HFFc6 (cell line): ENCODE results near the gene PRSS57. TPM values are rescaled to one million over a fixed set of nuclear protein-coding genes. Genes with fewer than 3 reads are reported as not detected.

Experiments used
- DNase-seq: peaks from one replicate; pipeline ENCODE4 v3.0.0-alpha.2; 2018
- H3K27ac Mint-ChIP-seq: 2 replicates; pipeline ENCODE4 v1.8.0; 2020; ENCODE audit warnings: mild to moderate bottlenecking, mixed read lengths
- H3K27me3 Mint-ChIP-seq: 2 replicates; pipeline ENCODE4 v1.8.0; 2021; ENCODE audit warnings: mild to moderate bottlenecking, moderate library complexity, mixed read lengths; ENCODE audit not compliant: insufficient read depth
- H3K36me3 Mint-ChIP-seq: 2 replicates; pipeline ENCODE4 v1.8.0; 2021; ENCODE audit warnings: low read depth, mixed read lengths
- H3K4me1 Mint-ChIP-seq: 2 replicates; pipeline ENCODE4 v1.8.0; 2020; ENCODE audit warnings: low read depth, mixed read lengths
- H3K4me3 Mint-ChIP-seq: 2 replicates; pipeline ENCODE4 v1.8.0; 2020; ENCODE audit warnings: mild to moderate bottlenecking, moderate library complexity, mixed read lengths
- H3K9me3 Mint-ChIP-seq: 2 replicates; pipeline ENCODE4 v1.8.0; 2020; ENCODE audit warnings: mild to moderate bottlenecking, mixed read lengths
- total RNA-seq, 6 experiments: library from RNA; stranded (reverse); fragmentation: NEBNext Ultra II Directional; extraction: Animal tissue kit (Norgen Biotek cat#: 25700); gene quantifications; 2 replicates in 1 of 6; 3 replicates in 5 of 6; pipeline ENCODE4 v1.2.3, GENCODE V29; 2021
- TF ChIP-seq, protein P1 (sequence below): fragments of 200-600 bp; sonication (generic); IDR thresholded peaks from 2 replicates; pipeline ENCODE4 v1.5.0; 2021; ENCODE audit warnings: antibody characterized with exemption, mild to moderate bottlenecking

PRSS57 gene
- total RNA-seq, 6 experiments from 2014 or later, result not detected

DNA sequence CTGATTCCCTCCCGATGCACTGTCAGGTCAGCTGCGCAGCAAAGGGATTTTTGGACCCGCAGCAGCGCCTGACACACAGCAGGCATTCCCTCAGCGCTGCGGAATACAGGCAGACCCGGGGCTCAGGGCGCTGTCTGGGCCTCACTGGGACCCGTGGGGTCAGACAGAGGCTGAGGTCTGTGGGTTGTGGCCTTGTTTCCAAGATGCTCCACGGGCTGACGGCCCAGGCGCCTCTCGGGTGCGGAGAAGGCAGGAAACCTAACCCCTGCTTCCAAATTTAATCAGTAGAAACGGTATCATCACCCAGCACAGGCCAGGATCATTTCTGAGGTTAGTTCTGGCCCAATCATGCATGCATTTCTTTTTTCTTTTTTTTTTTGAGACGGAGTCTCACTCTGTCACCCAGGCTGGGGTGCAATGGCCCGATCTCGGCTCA, 31.6 kb downstream of the PRSS57 start:
- TF ChIP-seq, protein P1, sequence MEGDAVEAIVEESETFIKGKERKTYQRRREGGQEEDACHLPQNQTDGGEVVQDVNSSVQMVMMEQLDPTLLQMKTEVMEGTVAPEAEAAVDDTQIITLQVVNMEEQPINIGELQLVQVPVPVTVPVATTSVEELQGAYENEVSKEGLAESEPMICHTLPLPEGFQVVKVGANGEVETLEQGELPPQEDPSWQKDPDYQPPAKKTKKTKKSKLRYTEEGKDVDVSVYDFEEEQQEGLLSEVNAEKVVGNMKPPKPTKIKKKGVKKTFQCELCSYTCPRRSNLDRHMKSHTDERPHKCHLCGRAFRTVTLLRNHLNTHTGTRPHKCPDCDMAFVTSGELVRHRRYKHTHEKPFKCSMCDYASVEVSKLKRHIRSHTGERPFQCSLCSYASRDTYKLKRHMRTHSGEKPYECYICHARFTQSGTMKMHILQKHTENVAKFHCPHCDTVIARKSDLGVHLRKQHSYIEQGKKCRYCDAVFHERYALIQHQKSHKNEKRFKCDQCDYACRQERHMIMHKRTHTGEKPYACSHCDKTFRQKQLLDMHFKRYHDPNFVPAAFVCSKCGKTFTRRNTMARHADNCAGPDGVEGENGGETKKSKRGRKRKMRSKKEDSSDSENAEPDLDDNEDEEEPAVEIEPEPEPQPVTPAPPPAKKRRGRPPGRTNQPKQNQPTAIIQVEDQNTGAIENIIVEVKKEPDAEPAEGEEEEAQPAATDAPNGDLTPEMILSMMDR, result 0 out of 2 replicates have a peak, but pooled peaks have one; percentile 7

DNA sequence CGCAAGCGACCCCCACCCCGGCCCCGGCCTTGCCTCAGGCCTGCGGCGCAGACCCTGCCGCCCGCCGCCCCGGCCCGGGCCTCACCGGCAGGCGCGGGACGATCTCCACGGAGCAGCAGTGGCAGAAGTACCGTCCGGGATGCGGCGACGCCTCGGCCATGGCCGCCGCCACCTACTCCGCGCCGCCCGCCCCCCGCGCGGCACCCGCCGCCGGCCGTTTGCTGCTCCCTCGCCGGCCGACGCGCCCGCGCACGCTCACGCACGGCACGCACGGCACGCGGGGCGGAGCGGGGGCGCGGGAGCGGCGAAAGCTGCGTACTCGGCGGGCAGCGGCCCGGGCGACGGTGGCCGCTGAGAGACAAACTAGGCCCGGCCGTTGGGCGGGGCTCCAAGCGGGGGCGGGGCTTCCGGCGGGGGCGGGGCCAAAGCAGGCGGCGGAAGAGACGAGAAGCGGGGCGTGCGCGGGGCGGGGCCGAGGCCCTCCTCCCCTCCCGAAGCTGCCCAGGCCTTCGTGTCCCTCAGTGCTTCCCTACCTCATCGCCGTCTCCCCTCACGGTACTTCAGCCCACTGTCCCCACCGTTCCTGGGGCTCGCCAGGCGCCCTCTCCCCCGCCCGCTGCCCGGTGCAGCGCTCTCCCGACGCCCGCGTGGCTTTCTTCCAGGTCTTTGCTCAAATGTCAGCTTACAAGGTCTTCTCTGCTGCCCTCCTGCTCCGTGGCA, 32.1 kb downstream of the PRSS57 start, which contains the start of gene RNF126:
Gene RNF126, minus strand, starts transcription at position 253 of the 720 bp plus-strand sequence. Its CDS starts 93 bp downstream, at position 160.
- TF ChIP-seq, protein P1, result no peak
- Mint-ChIP-seq H3K4me1 (peaks cover 32% of the 10 kb centered on the region), H3K27ac (peak within 1 kb of the TSS; percentile 82), H3K9me3 (no peaks in the 10 kb centered on the region), H3K27me3 (peaks cover 3% of the 10 kb centered on the region), H3K36me3 (no peaks in the 10 kb centered on the region), H3K4me3 (peak within 1 kb of the TSS; percentile 91)
- peak; percentile 76 for DNase-seq

More for the DNA sequence above, 31.6 kb downstream of the PRSS57 start:
- peak overlapping the region; percentile 82 for H3K27ac Mint-ChIP-seq
- H3K4me3 Mint-ChIP-seq, result peak overlapping the region; percentile 88
- no peaks in the 10 kb centered on the region for H3K9me3 Mint-ChIP-seq
- H3K36me3 Mint-ChIP-seq, result no peaks in the 10 kb centered on the region
- H3K4me1 Mint-ChIP-seq, result peaks cover 32% of the 10 kb centered on the region
- DNase-seq, result no peak
- peaks cover 3% of the 10 kb centered on the region for H3K27me3 Mint-ChIP-seq

DNA sequence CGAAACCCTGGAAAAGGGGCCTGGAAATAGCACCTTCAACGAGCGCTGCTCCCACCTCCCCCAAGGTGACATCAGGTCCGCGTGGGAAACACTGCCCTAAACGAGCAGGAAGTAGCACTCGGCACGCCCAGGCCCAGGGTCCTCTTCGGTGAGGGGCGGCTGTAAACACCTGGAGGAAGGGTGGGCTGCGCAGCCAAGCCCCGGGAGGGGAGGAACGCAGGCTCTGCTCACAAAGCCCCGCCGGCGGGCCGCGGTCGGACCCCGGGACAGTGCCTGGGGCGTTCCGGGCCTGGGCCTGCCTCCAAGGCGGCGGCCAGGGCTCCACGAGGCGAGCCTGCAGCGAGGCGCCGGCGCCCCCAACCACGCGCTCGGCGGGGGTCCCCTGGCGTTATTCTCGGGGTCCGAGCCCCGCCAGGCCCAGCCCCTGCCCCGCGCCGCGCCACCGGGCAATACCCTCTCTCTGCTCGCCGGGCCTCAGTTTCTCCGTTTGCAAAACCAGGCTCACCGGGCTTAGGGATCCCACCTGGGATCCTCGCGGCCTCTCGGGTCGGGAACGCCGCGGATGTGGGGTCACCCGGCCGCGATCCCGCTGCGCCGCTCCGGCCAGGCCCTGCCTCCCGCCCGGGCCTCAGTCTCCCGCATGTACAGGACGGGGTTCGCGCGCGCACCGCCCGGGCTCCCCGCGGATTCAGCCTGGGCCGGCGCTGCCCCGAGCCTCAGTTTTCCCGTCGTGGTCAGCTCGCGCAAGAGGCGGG, 32.9 kb downstream of the PRSS57 start:
- H3K27ac Mint-ChIP-seq, result peak overlapping the region; percentile 78
- H3K4me3 Mint-ChIP-seq, result peak overlapping the region; percentile 91
- H3K4me1 Mint-ChIP-seq, result peaks cover 32% of the 10 kb centered on the region
- TF ChIP-seq, protein P1, result no peak
- no peak for DNase-seq
- H3K9me3 Mint-ChIP-seq, result no peaks in the 10 kb centered on the region
- peaks cover 3% of the 10 kb centered on the region for H3K27me3 Mint-ChIP-seq
- no peaks in the 10 kb centered on the region for H3K36me3 Mint-ChIP-seq

GRCh38 chr19:661427-662196, 33.6 kb downstream of the PRSS57 start:
- H3K27ac Mint-ChIP-seq, result peak overlapping the region; percentile 78
- H3K9me3 Mint-ChIP-seq, result no peaks in the 10 kb centered on the region
- H3K4me1 Mint-ChIP-seq, result peaks cover 32% of the 10 kb centered on the region
- H3K27me3 Mint-ChIP-seq, result peaks cover 3% of the 10 kb centered on the region
- H3K36me3 Mint-ChIP-seq, result no peaks in the 10 kb centered on the region
- DNase-seq, result no peak
- H3K4me3 Mint-ChIP-seq, result peak overlapping the region; percentile 91
- TF ChIP-seq, protein P1, result no peak

DNA sequence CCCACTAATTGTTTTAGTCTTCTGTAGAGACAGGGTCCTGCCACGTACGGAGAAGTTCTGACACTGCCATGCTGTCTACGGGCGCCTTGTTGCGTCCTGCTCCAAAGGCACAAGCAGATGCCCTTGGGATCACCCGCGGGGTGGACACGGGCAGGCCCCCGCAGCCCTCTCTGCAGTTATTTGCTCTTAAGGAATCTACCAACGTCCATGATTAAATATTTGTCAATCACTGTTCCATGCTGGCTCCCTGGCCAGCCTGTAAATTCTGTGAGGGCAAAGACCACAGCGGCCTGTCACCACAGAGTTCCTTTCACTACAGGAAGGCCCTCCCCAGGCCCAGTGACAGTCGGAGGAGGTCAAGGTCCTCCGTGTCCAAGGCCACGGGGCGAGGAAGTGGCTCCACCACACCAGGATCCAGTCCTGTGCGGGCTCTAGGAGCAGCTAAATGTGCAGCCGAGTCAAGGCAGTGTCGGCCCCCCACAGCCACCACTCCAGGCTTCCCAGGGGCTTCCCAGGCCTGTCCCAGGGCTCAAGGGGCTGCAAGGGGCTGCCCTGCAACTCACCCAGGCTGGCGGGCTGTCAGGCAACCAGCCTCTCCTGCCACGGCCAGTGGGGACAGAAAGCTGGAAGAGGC, 34.3 kb downstream of the PRSS57 start:
- no peak for DNase-seq
- TF ChIP-seq, protein P1, result no peak
- no peaks in the 10 kb centered on the region for H3K36me3 Mint-ChIP-seq
- peak overlapping the region; percentile 91 for H3K4me3 Mint-ChIP-seq
- no peaks in the 10 kb centered on the region for H3K9me3 Mint-ChIP-seq
- peaks cover 3% of the 10 kb centered on the region for H3K27me3 Mint-ChIP-seq
- peak overlapping the region; percentile 78 for H3K27ac Mint-ChIP-seq
- H3K4me1 Mint-ChIP-seq, result peaks cover 32% of the 10 kb centered on the region
